HEK293 (cell line): ENCODE data around the gene LY6G5B.

Source experiments
- BCL11A ChIP-seq: fragments of 450-650 bp; formaldehyde crosslinking; IDR thresholded peaks from 2 replicates; pipeline ENCODE4 v1.5.1; 2016; ENCODE audit warnings: low read depth, missing biosample characterization, missing genetic modification characterization
- GFI1B ChIP-seq: fragments of 450-650 bp; formaldehyde crosslinking; IDR thresholded peaks from 2 replicates; pipeline ENCODE4 v1.5.1; 2016; ENCODE audit warnings: missing biosample characterization, missing genetic modification characterization
- SALL2 ChIP-seq: fragments of 450-650 bp; formaldehyde crosslinking; IDR thresholded peaks from 2 replicates; pipeline ENCODE4 v1.5.0; 2017; ENCODE audit warnings: missing biosample characterization, mild to moderate bottlenecking, missing genetic modification characterization, borderline replicate concordance
- SETDB1 ChIP-seq: IDR thresholded peaks from one replicate; pipeline ENCODE4 v1.6.1; 2017; ENCODE audit warnings: mild to moderate bottlenecking, low read length, moderate library complexity, mixed read lengths; ENCODE audit not compliant: insufficient read length
- TCF7L2 ChIP-seq: IDR thresholded peaks from 2 replicates; pipeline ENCODE4 v1.6.1; 2011; ENCODE audit warnings: low read depth, mild to moderate bottlenecking, inconsistent platforms, low read length, moderate library complexity, borderline replicate concordance
- YY1 ChIP-seq: fragments of 450-650 bp; formaldehyde crosslinking; IDR thresholded peaks from 2 replicates; pipeline ENCODE4 v1.5.1; 2018; ENCODE audit warnings: missing biosample characterization, missing genetic modification characterization
- ZNF214 ChIP-seq: fragments of 450-650 bp; formaldehyde crosslinking; IDR thresholded peaks from 2 replicates; pipeline ENCODE4 v1.5.1; 2017; ENCODE audit warnings: missing biosample characterization, mild to moderate bottlenecking, missing genetic modification characterization, borderline replicate concordance
- ZNF433 ChIP-seq: fragments of 450-650 bp; formaldehyde crosslinking; IDR thresholded peaks from 2 replicates; pipeline ENCODE4 v1.5.1; 2016; ENCODE audit warnings: missing biosample characterization, missing genetic modification characterization, low read depth
- TF ChIP-seq, protein P1 (sequence below): fragments of 450-650 bp; formaldehyde crosslinking; IDR thresholded peaks from 2 replicates; pipeline ENCODE4 v1.5.1; 2016; ENCODE audit warnings: missing biosample characterization, missing genetic modification characterization

DNA sequence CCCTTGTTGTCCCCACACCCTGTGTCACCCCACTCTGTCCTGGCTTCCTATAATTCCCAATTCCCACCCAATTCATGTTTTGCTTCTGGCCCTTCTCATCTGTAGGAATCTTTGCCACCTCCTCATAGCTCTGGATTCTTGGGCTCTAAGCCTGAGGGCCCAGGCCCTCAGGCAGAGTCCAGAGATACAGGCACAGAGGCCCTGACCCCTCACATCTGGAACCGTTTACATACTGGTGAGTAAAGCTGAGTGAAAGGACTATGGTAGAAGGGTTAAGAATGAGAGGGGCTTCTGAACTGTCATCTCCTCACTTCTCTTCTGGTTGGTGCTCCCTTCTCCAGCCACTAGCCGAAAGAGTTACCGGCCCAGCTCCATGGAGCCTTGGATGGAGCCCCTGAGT, 35.6 kb upstream of the LY6G5B start:
- TF ChIP-seq ZNF214 (tag by site-specific recombination) (no peak), ZNF433 (tag by site-specific recombination) (no peak), BCL11A (tag by site-specific recombination) (no peak), GFI1B (tag by site-specific recombination) (no peak), YY1 (tag by site-specific recombination) (no peak), SALL2 (tag by site-specific recombination) (no peak), SETDB1 (no peak), TCF7L2 (no peak)
- TF ChIP-seq, protein P1, sequence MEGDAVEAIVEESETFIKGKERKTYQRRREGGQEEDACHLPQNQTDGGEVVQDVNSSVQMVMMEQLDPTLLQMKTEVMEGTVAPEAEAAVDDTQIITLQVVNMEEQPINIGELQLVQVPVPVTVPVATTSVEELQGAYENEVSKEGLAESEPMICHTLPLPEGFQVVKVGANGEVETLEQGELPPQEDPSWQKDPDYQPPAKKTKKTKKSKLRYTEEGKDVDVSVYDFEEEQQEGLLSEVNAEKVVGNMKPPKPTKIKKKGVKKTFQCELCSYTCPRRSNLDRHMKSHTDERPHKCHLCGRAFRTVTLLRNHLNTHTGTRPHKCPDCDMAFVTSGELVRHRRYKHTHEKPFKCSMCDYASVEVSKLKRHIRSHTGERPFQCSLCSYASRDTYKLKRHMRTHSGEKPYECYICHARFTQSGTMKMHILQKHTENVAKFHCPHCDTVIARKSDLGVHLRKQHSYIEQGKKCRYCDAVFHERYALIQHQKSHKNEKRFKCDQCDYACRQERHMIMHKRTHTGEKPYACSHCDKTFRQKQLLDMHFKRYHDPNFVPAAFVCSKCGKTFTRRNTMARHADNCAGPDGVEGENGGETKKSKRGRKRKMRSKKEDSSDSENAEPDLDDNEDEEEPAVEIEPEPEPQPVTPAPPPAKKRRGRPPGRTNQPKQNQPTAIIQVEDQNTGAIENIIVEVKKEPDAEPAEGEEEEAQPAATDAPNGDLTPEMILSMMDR (tag by site-specific recombination) = no peak
